GM18507 (cell line): ENCODE data around the gene KPNA2.

ENCODE experiments used
- DNase-seq: peaks from one replicate; pipeline ENCODE4 v3.0.0; 2011; ENCODE audit warnings: low read depth; ENCODE audit not compliant: insufficient read length; ENCODE audit errors: extremely low spot score
- FAIRE-seq: peaks from 2 replicates; lab custom pipeline; 2011; peaks lifted over from hg19 to GRCh38; lab: Jason Lieb, UNC

KPNA2 gene

GRCh38 chr17:68087851-68088250 lies 52.3 kb downstream of the KPNA2 start:
- DNase-seq: no peak
- FAIRE-seq: no peak

DNA sequence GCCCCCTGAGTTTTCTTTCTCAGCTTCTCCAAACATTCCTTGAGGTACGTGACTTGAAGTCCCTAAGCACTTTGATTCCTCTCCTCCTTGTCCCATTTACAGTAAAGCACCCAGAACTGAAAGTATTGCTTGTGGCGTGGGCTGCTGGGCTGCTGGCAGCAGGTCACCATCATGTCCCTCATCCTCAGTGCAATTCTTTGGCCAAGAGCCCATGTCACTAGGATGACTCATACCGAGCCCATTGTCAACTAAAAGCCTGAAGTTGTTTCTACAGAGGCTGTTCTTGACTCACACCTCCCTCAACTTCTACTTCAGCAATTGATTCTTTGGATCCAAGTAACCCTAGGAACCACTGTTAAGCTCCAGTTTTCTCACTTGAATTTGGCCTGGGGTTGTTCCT lies 54.3 kb downstream of the KPNA2 start:
- FAIRE-seq (peak; percentile 73), DNase-seq (no peak)

DNA sequence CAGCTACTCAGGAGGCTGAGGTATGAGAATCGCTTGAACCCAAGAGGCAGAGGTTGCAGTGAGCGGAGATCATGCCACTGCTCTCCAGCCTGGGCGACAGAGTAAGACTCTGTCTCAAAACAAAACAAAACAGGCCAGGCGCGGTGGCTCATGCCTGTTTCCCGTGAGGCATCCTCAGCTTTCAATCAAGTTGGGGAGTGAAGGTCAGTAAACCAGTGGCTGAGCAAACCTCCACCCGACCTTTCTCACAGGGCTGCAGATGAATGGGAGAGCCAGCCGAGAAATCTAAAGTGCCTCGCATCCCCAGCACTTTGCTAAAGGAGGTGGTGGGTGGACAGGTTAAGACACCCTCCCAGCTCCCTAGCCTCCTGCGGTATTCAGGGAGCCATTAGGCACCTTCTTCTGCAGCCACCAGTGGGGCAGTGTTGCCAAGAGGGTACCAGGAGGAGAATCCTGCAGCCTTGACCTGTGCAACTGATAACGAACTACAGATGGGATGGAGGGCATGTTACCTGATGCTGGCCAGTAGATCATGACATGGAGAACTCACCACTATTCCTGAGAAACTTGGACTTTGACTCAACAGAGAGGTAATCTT lies 59.0 kb downstream of the KPNA2 start:
- no peak for DNase-seq
- FAIRE-seq: no peak

GRCh38 chr17:68095205-68095811 lies 59.8 kb downstream of the KPNA2 start:
- DNase-seq: no peak

DNA sequence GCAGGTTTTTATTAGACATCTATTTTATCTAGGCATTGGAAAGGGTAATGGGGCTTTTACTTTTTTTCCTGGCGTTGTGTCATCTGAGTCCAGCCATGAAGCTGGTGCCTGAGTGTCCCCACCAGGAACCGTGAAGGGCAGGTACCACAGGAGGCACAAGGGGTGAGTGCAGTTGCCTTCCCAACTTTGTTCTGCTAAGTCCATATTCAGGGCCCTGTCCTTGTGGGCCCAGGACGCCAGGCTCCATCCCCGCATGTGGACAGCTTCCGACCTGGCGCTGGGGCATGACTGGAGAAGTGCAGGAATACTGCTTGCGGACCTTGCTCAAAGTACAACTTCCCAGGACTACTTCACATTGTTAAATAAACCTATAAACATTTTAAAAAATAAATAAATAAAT lies 60.6 kb downstream of the KPNA2 start:
- DNase-seq: no peak
- no peak for FAIRE-seq

More at GRCh38 chr17:68095205-68095811, 59.8 kb downstream of the KPNA2 start:
- FAIRE-seq: no peak
